CD8-positive, alpha-beta memory T cell (primary cell): ENCODE measurements around the gene SHCBP1. TPM values are rescaled to one million over a fixed set of nuclear protein-coding genes. Genes with fewer than 3 reads are reported as not detected.
"Not testable (repeated sequence)": the region's sequence is repeated elsewhere in the genome, so short reads cannot be mapped to it uniquely, and the experiment has no call there.

Experiments
- CTCF ChIA-PET: fragments of 350-600 bp; sonication (Branson Sonifier 250); formaldehyde crosslinking; loops from one replicate; lab custom pipeline; 2021; ENCODE audit warnings: antibody characterized with exemption; lab: Charles Lee
- POLR2A ChIA-PET: fragments of 350-600 bp; sonication (Branson Sonifier 250); formaldehyde crosslinking; loops from one replicate; lab custom pipeline; 2021; ENCODE audit warnings: antibody characterized with exemption; lab: Charles Lee
- DNase-seq, 5 donors: peaks; one replicate each; pipeline versions ENCODE4 v3.0.0 to v3.0.0-alpha.2; 2020 to 2022; ENCODE audit warnings: mixed read lengths in 1 of 5
- H3K27ac ChIP-seq: one replicate; pipeline ENCODE4 v1.7.0; 2013; ENCODE audit warnings: low read depth, mild to moderate bottlenecking, low read length, moderate library complexity
- H3K27me3 ChIP-seq: 2 replicates; pipeline ENCODE4 v1.7.0; 2013; ENCODE audit warnings: low read length, mild to moderate bottlenecking; ENCODE audit not compliant: insufficient read depth, poor library complexity, severe bottlenecking
- H3K36me3 ChIP-seq: 2 replicates; pipeline ENCODE4 v1.7.0; 2013; ENCODE audit warnings: mild to moderate bottlenecking, low read length, moderate library complexity; ENCODE audit not compliant: insufficient read depth
- H3K4me1 ChIP-seq: 2 replicates; pipeline ENCODE4 v1.7.0; 2013; ENCODE audit warnings: mild to moderate bottlenecking, low read length, moderate library complexity; ENCODE audit not compliant: insufficient read depth
- H3K4me3 ChIP-seq: 2 replicates; pipeline ENCODE4 v1.7.0; 2013; ENCODE audit warnings: mild to moderate bottlenecking, low read length
- H3K9me3 ChIP-seq: 2 replicates; pipeline ENCODE4 v1.7.0; 2013; ENCODE audit warnings: mild to moderate bottlenecking, low read length
- H3K27ac Mint-ChIP-seq, 8 donors: one replicate each; pipeline ENCODE4 v1.8.0; 2020 to 2021; ENCODE audit warnings: mixed read lengths in 8 of 8, mild to moderate bottlenecking in 6 of 8, inconsistent platforms in 3 of 8, moderate library complexity in 3 of 8
- H3K27me3 Mint-ChIP-seq, 2 donors: one replicate each; pipeline ENCODE4 v1.8.0; 2020 to 2021; ENCODE audit warnings: mixed read lengths in 2 of 2, mild to moderate bottlenecking in 1 of 2, moderate library complexity in 1 of 2
- H3K36me3 Mint-ChIP-seq, 3 donors: one replicate each; pipeline ENCODE4 v1.8.0; 2020 to 2021; ENCODE audit warnings: mixed read lengths in 3 of 3, inconsistent platforms in 1 of 3, mild to moderate bottlenecking in 1 of 3
- H3K4me1 Mint-ChIP-seq, 3 donors: one replicate each; pipeline ENCODE4 v1.8.0; 2020 to 2021; ENCODE audit warnings: mixed read lengths in 3 of 3, inconsistent platforms in 1 of 3, mild to moderate bottlenecking in 1 of 3
- H3K4me3 Mint-ChIP-seq, 7 donors: one replicate each; pipeline ENCODE4 v1.8.0; 2020 to 2021; ENCODE audit warnings: mixed read lengths in 7 of 7, mild to moderate bottlenecking in 6 of 7, moderate library complexity in 4 of 7, inconsistent platforms in 2 of 7
- H3K9me3 Mint-ChIP-seq, 5 donors: one replicate each; pipeline ENCODE4 v1.8.0; 2020 to 2022; ENCODE audit warnings: mixed read lengths in 5 of 5, mild to moderate bottlenecking in 3 of 5, moderate library complexity in 2 of 5, inconsistent platforms in 1 of 5
- polyA plus RNA-seq: library from polyadenylated mRNA; unstranded; fragments of 300-500 nt; fragmentation: Illumina TruSeq; gene quantifications from one replicate; pipeline ENCODE4 v1.2.3, GENCODE V29; 2021
- total RNA-seq, 2 experiments: library from RNA; stranded (reverse); gene quantifications; one replicate each; pipeline ENCODE4 v1.2.3, GENCODE V29; 2021

The SHCBP1 gene
- total and polyA plus RNA-seq, 3 experiments from 2014 or later: 1.1 to 38.2 (median 35.6) TPM

GRCh38 chr16:46573008-46573833 is 48.0 kb downstream of the SHCBP1 start:
- peak overlapping the region in 2 of 7 donors; percentile 13 to 15 for H3K4me3 Mint-ChIP-seq
- Histone ChIP-seq H3K4me1 (no peaks in the 10 kb centered on the region), H3K27me3 (no peaks in the 10 kb centered on the region), H3K36me3 (no peaks in the 10 kb centered on the region), H3K27ac (no peak overlapping the region), H3K9me3 (no peaks in the 10 kb centered on the region), H3K4me3 (no peak overlapping the region)
- H3K4me1 Mint-ChIP-seq: peaks cover 0 to 6% (median 4%) of the 10 kb centered on the region in 3 donors
- H3K9me3 Mint-ChIP-seq: no peaks in the 10 kb centered on the region
- H3K27me3 Mint-ChIP-seq: peaks cover 0 to 7% of the 10 kb centered on the region in 2 donors
- peak overlapping the region in 2 of 8 donors; percentile 15 to 35 for H3K27ac Mint-ChIP-seq
- POLR2A ChIA-PET: no interaction called here
- CTCF ChIA-PET: no interaction called here
- DNase-seq: no peak
- H3K36me3 Mint-ChIP-seq: no peaks in the 10 kb centered on the region

- no peak overlapping the region for H3K27ac Mint-ChIP-seq
- H3K4me3 ChIP-seq: no peak overlapping the region
- H3K27me3 ChIP-seq: no peaks in the 10 kb centered on the region
- CTCF ChIA-PET: no interaction called here
- no peak for DNase-seq
- no peaks in the 10 kb centered on the region for H3K36me3 ChIP-seq
- no peak overlapping the region for H3K27ac ChIP-seq
- H3K36me3 Mint-ChIP-seq: no peaks in the 10 kb centered on the region
- no peaks in the 10 kb centered on the region for H3K9me3 ChIP-seq
- no peaks in the 10 kb centered on the region for H3K9me3 Mint-ChIP-seq
- POLR2A ChIA-PET: no interaction called here
- no peaks in the 10 kb centered on the region for H3K4me1 ChIP-seq
- H3K4me3 Mint-ChIP-seq: no peak overlapping the region
- H3K4me1 Mint-ChIP-seq: peaks cover 0 to 6% (median 4%) of the 10 kb centered on the region in 3 donors
- peaks cover 0 to 5% of the 10 kb centered on the region in 2 donors for H3K27me3 Mint-ChIP-seq
Measured at GRCh38 chr16:46569231-46569735, 51.9 kb downstream of the SHCBP1 start.

- H3K4me1 Mint-ChIP-seq: peaks cover 0 to 6% (median 4%) of the 10 kb centered on the region in 3 donors
- H3K4me3 ChIP-seq: no peak overlapping the region
- H3K27me3 ChIP-seq: no peaks in the 10 kb centered on the region
- no peak overlapping the region for H3K4me3 Mint-ChIP-seq
- no peak for DNase-seq
- no peak overlapping the region for H3K27ac Mint-ChIP-seq
- no peaks in the 10 kb centered on the region for H3K9me3 ChIP-seq
- no peaks in the 10 kb centered on the region for H3K36me3 Mint-ChIP-seq
- peaks cover 0 to 7% of the 10 kb centered on the region in 2 donors for H3K27me3 Mint-ChIP-seq
- no peak overlapping the region for H3K27ac ChIP-seq
- no peaks in the 10 kb centered on the region for H3K36me3 ChIP-seq
- CTCF ChIA-PET: no interaction called here
- H3K9me3 Mint-ChIP-seq: no peaks in the 10 kb centered on the region
- POLR2A ChIA-PET: no interaction called here
- H3K4me1 ChIP-seq: no peaks in the 10 kb centered on the region
Measured at GRCh38 chr16:46568472-46569230, 52.5 kb downstream of the SHCBP1 start.

- Histone ChIP-seq H3K27me3 (no peaks in the 10 kb centered on the region), H3K4me3 (no peak overlapping the region), H3K27ac (no peak overlapping the region), H3K4me1 (no peaks in the 10 kb centered on the region), H3K9me3 (no peaks in the 10 kb centered on the region), H3K36me3 (no peaks in the 10 kb centered on the region)
- ChIA-PET POLR2A (no interaction called here), CTCF (no interaction called here)
- Mint-ChIP-seq H3K4me3 (no peak overlapping the region), H3K36me3 (no peaks in the 10 kb centered on the region), H3K9me3 (no peaks in the 10 kb centered on the region), H3K27ac (no peak overlapping the region), H3K27me3 (peaks cover under 1 to 4% of the 10 kb centered on the region in 2 donors), H3K4me1 (no peaks in the 10 kb centered on the region)
- DNase-seq: no peak
Measured at GRCh38 chr16:46562979-46563378, 58.2 kb downstream of the SHCBP1 start.

GRCh38 chr16:46558018-46558417 is 63.2 kb downstream of the SHCBP1 start:
- H3K4me1 Mint-ChIP-seq: peaks cover 0 to 11% (median 3%) of the 10 kb centered on the region in 3 donors
- no peak overlapping the region for H3K27ac Mint-ChIP-seq
- H3K9me3 Mint-ChIP-seq: no peaks in the 10 kb centered on the region
- ChIA-PET CTCF (interaction anchor here (1.1 kb wide), 1 partner anchor 9 kb away, joined by 4 read pairs; no protein-coding TSS in a partner anchor), POLR2A (no interaction called here)
- H3K4me3 Mint-ChIP-seq: no peak overlapping the region
- Histone ChIP-seq H3K4me1 (no peaks in the 10 kb centered on the region), H3K9me3 (no peaks in the 10 kb centered on the region), H3K4me3 (no peak overlapping the region), H3K36me3 (no peaks in the 10 kb centered on the region), H3K27me3 (no peaks in the 10 kb centered on the region), H3K27ac (no peak overlapping the region)
- H3K36me3 Mint-ChIP-seq: no peaks in the 10 kb centered on the region
- DNase-seq: no peak
- H3K27me3 Mint-ChIP-seq: peaks cover 9 to 13% of the 10 kb centered on the region in 2 donors

GRCh38 chr16:46555951-46556350 is 65.2 kb downstream of the SHCBP1 start:
- no peak overlapping the region for H3K27ac ChIP-seq
- H3K27me3 Mint-ChIP-seq: peaks cover 8 to 16% of the 10 kb centered on the region in 2 donors
- H3K9me3 Mint-ChIP-seq: no peaks in the 10 kb centered on the region
- H3K27ac Mint-ChIP-seq: no peak overlapping the region
- H3K27me3 ChIP-seq: no peaks in the 10 kb centered on the region
- H3K4me3 Mint-ChIP-seq: no peak overlapping the region
- ChIA-PET CTCF (no interaction called here), POLR2A (no interaction called here)
- H3K36me3 ChIP-seq: no peaks in the 10 kb centered on the region
- no peak for DNase-seq
- H3K36me3 Mint-ChIP-seq: no peaks in the 10 kb centered on the region
- no peaks in the 10 kb centered on the region for H3K4me1 ChIP-seq
- no peak overlapping the region for H3K4me3 ChIP-seq
- H3K4me1 Mint-ChIP-seq: peaks cover 0 to 11% (median 3%) of the 10 kb centered on the region in 3 donors
- no peaks in the 10 kb centered on the region for H3K9me3 ChIP-seq

GRCh38 chr16:46554435-46554834 is 66.7 kb downstream of the SHCBP1 start:
- H3K27ac ChIP-seq, H3K4me3 ChIP-seq, POLR2A ChIA-PET, H3K9me3 ChIP-seq, H3K9me3 Mint-ChIP-seq, H3K36me3 Mint-ChIP-seq, H3K27ac Mint-ChIP-seq, H3K4me1 ChIP-seq, H3K36me3 ChIP-seq, H3K27me3 ChIP-seq: not testable (repeated sequence)
- peaks cover 12 to 16% of the 10 kb centered on the region in 2 donors for H3K27me3 Mint-ChIP-seq
- CTCF ChIA-PET: interaction anchor here (0.7 to 2.5 kb wide), 3 partner anchors 28 to 1610 kb away, joined by 3 to 15 read pairs (median 5); no protein-coding TSS in a partner anchor
- peak; percentile 9 to 55 (median 30) for DNase-seq
- peak overlapping the region in 2 of 7 donors; percentile 21 to 36 for H3K4me3 Mint-ChIP-seq
- peaks cover 0 to 11% (median 3%) of the 10 kb centered on the region in 3 donors for H3K4me1 Mint-ChIP-seq

- no peak overlapping the region for H3K4me3 Mint-ChIP-seq
- Histone ChIP-seq H3K27ac (no peak overlapping the region), H3K4me1 (no peaks in the 10 kb centered on the region), H3K9me3 (no peaks in the 10 kb centered on the region), H3K36me3 (no peaks in the 10 kb centered on the region), H3K4me3 (no peak overlapping the region), H3K27me3 (no peaks in the 10 kb centered on the region)
- peaks cover 7 to 15% of the 10 kb centered on the region in 2 donors for H3K27me3 Mint-ChIP-seq
- no peak overlapping the region for H3K27ac Mint-ChIP-seq
- peaks cover 0 to 4% (median 0%) of the 10 kb centered on the region in 3 donors for H3K4me1 Mint-ChIP-seq
- POLR2A ChIA-PET: no interaction called here
- CTCF ChIA-PET: interaction anchor here (1.3 kb wide), 1 partner anchor 9 kb away, joined by 4 read pairs; no protein-coding TSS in a partner anchor
- no peaks in the 10 kb centered on the region for H3K36me3 Mint-ChIP-seq
- H3K9me3 Mint-ChIP-seq: no peaks in the 10 kb centered on the region
- no peak for DNase-seq
Measured at GRCh38 chr16:46549477-46549876, 71.7 kb downstream of the SHCBP1 start.
